ENCODE results near the gene ABCF3.

DNA sequence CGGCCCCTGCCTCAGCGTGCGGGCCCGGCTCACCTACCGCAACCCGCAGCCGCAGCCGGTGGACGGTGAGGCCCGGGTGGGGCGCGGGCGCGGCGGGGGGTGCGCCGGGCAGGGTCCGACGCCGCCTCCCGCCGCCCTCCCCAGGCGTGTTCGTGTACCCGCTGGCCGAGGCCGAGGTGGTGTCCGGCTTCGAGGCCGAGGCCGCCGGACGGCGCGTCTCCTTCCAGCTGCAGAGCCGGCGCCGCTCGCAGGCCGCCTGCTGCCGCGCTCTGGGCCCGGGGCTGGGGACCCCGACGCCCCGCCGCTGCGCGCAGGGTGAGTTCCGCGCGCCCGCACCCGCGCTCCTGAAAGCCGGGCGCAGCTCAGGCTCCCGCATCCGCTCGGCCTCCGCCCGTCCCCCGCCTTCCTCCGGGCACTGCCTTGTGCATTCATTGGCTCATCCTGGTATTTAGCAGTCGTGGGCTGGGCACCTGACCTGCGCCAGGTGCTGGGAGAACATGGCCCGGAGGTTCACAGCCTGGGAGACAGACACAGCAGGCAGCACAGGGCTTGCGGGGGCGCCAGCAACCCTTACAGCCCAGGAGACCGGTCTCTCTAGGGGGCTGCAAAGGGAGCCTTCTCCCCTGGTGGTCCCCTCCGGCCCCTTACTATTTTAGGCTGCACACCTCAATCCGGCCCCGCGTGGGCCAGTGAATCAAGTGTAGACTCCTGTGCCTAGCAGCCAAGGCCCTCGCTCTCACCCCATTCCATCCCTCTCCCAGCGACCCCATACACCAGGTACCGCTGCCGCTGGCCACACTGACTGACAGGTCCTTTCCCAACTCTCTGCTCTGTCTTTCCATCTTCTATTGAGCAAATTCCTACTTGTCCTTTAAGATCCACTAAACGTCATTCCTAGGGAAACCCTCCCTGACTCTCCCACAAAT lies 44.9 kb downstream of the ABCF3 start:
- TF ChIP-seq EZH2 (IDR thresholded peaks at IDR 0.05), result peak; percentile 24
- TF ChIP-seq POLR2AphosphoS5 (IDR thresholded peaks at IDR 0.05; ENCODE audit: borderline replicate concordance, low read depth, low read length), result no peak
- TF ChIP-seq FOXP2 (optimal IDR thresholded peaks at IDR 0.05; ENCODE audit: control extremely low read depth, extremely low read length, insufficient read depth), result no peak

Measured in SK-N-MC (cell line).